H1 (cell line): ENCODE data around the gene CRACDL.

Experiments
- EZH2 ChIP-seq: fragments of 200-600 bp; sonication (generic); IDR thresholded peaks from 2 replicates; pipeline ENCODE4 v1.7.1; 2012; ENCODE audit warnings: low read depth, mild to moderate bottlenecking, moderate library complexity, low read length, inconsistent platforms; ENCODE audit not compliant: severe bottlenecking
- POLR2A ChIP-seq, 2 experiments: IDR thresholded peaks; 1 replicate in 1 of 2; 2 replicates in 1 of 2; pipeline ENCODE4 v1.6.1; 2011; ENCODE audit warnings: low read depth in 2 of 2, low read length in 2 of 2, mild to moderate bottlenecking in 2 of 2; ENCODE audit errors: control extremely low read depth in 1 of 2
- SP1 ChIP-seq: IDR thresholded peaks from 2 replicates; pipeline ENCODE4 v1.6.1; 2011; ENCODE audit warnings: low read depth, low read length
- TAF1 ChIP-seq: IDR thresholded peaks from 2 replicates; pipeline ENCODE4 v1.6.1; 2011; ENCODE audit warnings: mild to moderate bottlenecking, low read depth, low read length
- TBP ChIP-seq: IDR thresholded peaks from 2 replicates; pipeline ENCODE4 v1.6.1; 2011; ENCODE audit warnings: low read depth, low read length, improper control_type of control experiment
- YY1 ChIP-seq: IDR thresholded peaks from 2 replicates; pipeline ENCODE4 v1.6.1; 2011; ENCODE audit warnings: low read depth, mild to moderate bottlenecking, low read length
- TF ChIP-seq, protein P1 (sequence below), 3 experiments: IDR thresholded peaks; 1 replicate in 2 of 3; 2 replicates in 1 of 3; pipeline versions ENCODE4 v1.5.1 to v1.6.1; 2011; ENCODE audit warnings: low read length in 3 of 3, mild to moderate bottlenecking in 3 of 3, inconsistent platforms in 2 of 3, low read depth in 1 of 3, moderate library complexity in 1 of 3; ENCODE audit not compliant: insufficient read depth in 1 of 3; ENCODE audit errors: control extremely low read depth in 1 of 3
- TF ChIP-seq, protein P2 (sequence below): IDR thresholded peaks from 2 replicates; pipeline ENCODE4 v1.6.1; 2012; ENCODE audit warnings: inconsistent platforms

DNA sequence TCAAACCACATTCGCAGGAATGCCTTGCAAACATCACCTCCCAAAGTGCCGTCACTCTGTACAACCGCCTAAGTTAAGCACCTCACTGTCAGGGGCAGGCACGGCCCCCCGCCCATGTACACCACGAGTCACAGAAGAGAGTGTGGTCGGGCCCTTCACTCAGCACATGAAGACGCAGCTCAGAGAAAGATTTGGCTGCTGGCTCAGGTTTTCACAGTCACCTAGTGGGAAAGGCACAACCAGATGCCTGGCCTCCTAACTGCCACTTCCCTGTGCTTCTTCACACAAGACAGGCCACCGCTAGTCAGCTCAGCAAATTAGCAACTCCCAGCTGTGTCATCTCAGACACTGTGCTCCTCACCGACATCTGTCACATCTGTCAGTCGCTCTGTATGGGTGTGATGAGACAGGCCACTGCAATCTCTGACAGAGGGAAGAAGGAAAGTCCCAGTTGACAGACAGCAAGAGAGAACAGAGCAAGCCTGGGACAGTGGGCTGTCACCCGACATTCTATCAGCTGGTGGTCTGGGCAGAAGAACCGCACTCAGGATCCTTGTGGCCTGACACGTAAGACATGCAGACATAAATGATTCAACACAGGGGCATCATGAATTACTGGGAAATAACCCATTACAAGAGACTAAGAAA lies 60.8 kb downstream of the CRACDL start:
- TF ChIP-seq TBP, result no peak
- TF ChIP-seq POLR2A (IDR thresholded peaks at IDR 0.05; ENCODE audit: control extremely low read depth in 1 of 2, low read depth in 2 of 2, low read length in 2 of 2), result no peak
- TF ChIP-seq TAF1, result no peak
- TF ChIP-seq, protein P1, sequence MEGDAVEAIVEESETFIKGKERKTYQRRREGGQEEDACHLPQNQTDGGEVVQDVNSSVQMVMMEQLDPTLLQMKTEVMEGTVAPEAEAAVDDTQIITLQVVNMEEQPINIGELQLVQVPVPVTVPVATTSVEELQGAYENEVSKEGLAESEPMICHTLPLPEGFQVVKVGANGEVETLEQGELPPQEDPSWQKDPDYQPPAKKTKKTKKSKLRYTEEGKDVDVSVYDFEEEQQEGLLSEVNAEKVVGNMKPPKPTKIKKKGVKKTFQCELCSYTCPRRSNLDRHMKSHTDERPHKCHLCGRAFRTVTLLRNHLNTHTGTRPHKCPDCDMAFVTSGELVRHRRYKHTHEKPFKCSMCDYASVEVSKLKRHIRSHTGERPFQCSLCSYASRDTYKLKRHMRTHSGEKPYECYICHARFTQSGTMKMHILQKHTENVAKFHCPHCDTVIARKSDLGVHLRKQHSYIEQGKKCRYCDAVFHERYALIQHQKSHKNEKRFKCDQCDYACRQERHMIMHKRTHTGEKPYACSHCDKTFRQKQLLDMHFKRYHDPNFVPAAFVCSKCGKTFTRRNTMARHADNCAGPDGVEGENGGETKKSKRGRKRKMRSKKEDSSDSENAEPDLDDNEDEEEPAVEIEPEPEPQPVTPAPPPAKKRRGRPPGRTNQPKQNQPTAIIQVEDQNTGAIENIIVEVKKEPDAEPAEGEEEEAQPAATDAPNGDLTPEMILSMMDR (IDR thresholded peaks at IDR 0.05; ENCODE audit: control extremely low read depth in 1 of 3, insufficient read depth in 1 of 3, low read depth in 1 of 3, low read length in 3 of 3), result no peak
- TF ChIP-seq EZH2, result no peak
- TF ChIP-seq, protein P2, sequence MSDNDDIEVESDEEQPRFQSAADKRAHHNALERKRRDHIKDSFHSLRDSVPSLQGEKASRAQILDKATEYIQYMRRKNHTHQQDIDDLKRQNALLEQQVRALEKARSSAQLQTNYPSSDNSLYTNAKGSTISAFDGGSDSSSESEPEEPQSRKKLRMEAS, result no peak
- no peak for TF ChIP-seq SP1
- TF ChIP-seq YY1, result no peak
